Choroid plexus epithelial cell (primary cell): Measurements from ENCODE around the gene MYO1C.
"Not testable (repeated sequence)": the region's sequence is repeated elsewhere in the genome, so short reads cannot be mapped to it uniquely, and the experiment has no call there.

Experiments used
- DNase-seq: peaks from one replicate; pipeline ENCODE4 v3.0.0-alpha.2; 2010; ENCODE audit warnings: low read depth
- H3K4me3 ChIP-seq: 2 replicates; pipeline ENCODE4 v1.5.1; 2011; ENCODE audit warnings: low read depth, mild to moderate bottlenecking, control low read depth, low read length, moderate library complexity
- TF ChIP-seq, protein P1 (sequence below): conservative IDR thresholded peaks from 2 replicates; pipeline ENCODE4 v1.5.1; 2011; ENCODE audit warnings: low read depth, mild to moderate bottlenecking, control low read depth, inconsistent platforms, low read length, moderate library complexity

MYO1C gene

DNA sequence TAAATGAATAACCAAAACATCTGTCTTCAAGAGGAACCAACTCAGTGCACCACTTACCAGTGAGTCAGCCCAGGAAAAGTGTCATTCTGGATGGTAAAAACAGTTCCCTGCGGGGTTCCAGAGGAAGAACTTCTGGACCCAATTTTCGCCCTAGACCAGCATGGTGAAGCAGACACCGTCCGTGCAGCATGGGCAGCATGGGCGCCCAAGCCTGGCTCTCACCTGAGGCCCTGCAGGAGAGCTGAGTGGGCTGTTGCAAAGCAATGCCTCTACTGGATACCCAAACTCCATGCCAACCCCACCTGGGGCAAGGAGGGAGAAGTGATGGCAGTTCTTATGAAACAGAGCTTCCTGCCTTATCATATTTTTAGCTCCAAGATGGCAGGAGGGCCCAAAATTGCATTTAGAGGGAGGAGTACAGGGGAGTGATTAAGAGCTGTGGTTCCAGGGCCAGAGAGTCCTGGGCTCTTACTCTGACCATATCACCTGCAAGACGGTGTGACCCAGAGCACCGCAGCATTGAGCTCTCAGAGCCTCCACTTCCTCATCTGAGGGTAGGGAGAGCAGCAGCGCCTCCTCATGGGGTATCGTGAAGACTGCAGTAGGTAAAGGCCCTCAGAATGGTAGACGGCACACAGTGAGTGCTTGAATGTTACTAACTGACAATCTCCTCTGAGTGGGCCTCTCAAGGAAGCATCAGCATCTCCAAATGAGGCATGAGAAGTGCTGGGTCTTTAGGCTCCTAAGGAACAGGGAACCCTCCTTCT lies 40.5 kb upstream of the MYO1C start:
- DNase-seq: peak; percentile 29
- TF ChIP-seq, protein P1, sequence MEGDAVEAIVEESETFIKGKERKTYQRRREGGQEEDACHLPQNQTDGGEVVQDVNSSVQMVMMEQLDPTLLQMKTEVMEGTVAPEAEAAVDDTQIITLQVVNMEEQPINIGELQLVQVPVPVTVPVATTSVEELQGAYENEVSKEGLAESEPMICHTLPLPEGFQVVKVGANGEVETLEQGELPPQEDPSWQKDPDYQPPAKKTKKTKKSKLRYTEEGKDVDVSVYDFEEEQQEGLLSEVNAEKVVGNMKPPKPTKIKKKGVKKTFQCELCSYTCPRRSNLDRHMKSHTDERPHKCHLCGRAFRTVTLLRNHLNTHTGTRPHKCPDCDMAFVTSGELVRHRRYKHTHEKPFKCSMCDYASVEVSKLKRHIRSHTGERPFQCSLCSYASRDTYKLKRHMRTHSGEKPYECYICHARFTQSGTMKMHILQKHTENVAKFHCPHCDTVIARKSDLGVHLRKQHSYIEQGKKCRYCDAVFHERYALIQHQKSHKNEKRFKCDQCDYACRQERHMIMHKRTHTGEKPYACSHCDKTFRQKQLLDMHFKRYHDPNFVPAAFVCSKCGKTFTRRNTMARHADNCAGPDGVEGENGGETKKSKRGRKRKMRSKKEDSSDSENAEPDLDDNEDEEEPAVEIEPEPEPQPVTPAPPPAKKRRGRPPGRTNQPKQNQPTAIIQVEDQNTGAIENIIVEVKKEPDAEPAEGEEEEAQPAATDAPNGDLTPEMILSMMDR: peak; percentile 49

DNA sequence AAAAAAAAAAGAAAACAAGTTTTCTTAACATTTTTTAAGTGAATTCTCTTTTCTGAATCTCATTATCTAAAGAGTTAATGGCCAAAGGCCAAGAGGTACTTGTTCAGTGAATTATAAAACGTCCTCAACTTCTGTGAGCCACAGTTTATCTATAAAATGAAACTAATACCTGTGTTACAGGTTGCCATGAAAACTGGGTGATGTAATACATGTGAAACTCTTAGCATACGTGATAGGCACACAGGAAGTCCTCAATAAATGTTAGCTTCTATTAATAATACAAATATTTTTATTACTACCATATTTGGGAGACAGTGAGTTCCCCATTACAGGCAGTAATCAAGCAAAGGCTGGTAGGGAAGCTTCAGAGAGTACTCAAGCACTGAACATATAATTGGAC lies 37.4 kb upstream of the MYO1C start:
- no peak for DNase-seq
- no peak overlapping the region for H3K4me3 ChIP-seq
- TF ChIP-seq, protein P1: no peak

More for the DNA sequence above, 40.5 kb upstream of the MYO1C start:
- H3K4me3 ChIP-seq: no peak overlapping the region

DNA sequence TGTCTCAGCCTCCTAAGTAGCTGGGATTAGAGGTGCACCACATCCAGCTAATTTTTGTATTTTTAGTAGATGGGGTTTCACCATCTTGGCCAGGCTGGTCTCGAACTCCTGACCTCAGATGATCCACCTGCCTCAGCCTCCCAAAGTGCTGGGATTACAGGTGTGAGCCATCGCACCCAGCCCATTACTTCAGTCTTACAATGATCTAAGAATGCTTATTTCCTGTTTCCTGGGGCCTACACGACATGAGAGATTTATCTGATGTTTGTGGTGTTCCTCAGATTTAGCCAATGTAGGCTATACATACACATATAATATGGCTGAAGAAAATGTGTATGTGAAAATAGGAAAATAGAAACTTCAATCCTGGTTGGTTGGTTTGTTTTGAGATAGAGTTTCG lies 34.4 kb upstream of the MYO1C start:
- not testable (repeated sequence) for DNase-seq, H3K4me3 ChIP-seq

DNA sequence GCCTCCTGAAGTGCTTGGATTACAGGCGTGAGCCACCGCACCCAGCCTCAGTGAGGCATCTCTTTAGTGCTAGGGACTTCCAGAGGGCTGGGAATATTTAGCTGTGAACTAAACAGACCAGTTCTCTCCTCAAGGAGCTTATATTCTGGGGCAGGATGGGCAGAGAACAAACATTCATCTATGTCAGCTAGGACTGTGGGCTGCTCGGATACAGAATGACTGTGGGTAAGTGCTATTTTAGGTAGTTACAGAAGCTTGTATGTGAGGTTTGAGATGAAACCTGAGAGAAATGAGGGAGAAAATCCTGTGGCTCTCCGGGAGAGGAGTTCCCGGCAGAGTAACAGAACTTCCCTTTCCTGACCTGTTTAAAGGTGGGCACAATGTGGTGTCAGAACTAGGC lies 30.1 kb upstream of the MYO1C start:
- TF ChIP-seq, protein P1: no peak
- DNase-seq: no peak
- H3K4me3 ChIP-seq: no peak overlapping the region

DNA sequence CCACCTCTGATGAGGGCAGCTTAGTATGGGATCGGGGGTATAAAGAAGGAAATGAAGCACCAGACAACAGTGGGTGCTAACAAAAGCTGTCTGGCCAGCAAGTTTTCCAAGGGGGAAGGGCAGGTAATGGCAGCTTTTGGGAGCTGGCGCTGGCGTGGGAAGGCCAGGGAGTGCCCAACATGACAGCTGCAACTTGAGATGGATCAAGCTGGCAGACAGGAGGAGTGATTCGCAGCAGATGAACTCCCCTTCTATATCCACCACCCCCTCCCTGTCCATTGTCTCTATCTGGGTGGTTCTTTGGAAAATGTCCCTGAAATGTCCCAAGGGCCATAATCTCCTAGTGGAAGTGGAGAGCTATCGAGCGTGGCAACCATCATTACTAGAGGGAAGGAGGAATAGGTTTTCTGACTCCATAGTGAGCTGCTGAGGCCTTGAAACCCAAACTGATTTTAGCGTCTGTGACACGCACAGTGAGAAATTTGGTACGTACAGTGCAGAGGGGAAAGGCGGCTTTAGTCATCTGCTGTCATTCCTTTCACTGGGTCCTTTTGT lies 28.7 kb upstream of the MYO1C start:
- H3K4me3 ChIP-seq: no peak overlapping the region
- TF ChIP-seq, protein P1: no peak
- DNase-seq: no peak

DNA sequence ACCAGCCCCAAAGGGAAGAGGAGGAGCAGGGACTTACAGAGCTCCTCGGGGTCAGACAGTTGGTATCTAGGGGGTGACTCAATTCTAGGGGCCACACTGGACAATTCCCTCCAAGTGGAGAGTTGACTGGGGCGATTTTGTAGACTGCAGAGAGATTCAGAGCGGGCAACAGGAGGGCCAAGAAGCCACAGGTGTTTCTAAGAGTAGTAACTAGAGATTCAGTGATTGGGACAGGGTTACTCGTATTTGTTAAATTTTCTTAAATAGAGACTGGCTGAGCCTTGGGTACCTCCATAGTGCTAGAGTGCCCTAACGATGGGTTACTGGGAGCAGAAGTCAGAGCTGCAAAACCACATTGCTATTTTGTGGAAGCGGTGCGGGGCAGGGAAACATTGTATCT lies 27.2 kb upstream of the MYO1C start:
- TF ChIP-seq, protein P1: no peak
- no peak overlapping the region for H3K4me3 ChIP-seq
- no peak for DNase-seq

DNA sequence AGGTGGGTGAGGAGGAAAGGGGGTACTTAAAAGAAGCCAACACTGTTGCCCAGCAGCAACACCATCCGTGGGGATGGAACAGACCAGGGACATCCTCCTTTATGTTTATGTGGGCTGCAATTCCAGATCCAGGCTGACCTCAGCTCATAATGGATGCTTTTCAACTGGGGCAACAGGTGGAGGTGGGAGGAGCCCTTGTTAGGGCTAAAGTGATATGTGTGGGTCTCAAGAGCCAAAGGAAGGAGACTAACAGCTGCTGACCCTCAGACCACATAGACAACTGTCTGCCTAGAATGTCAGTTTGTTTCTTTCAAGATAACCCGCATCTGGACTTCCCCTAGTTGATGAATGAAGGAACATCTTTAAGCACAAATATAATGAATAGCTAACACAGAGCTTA lies 25.9 kb upstream of the MYO1C start:
- H3K4me3 ChIP-seq: no peak overlapping the region
- TF ChIP-seq, protein P1: no peak
- DNase-seq: no peak
